HCT116 (cell line): ENCODE measurements around the gene ICAM1. TPM values are rescaled to one million over a fixed set of nuclear protein-coding genes. Genes with fewer than 3 reads are reported as not detected.
"Not testable (repeated sequence)": the region's sequence is repeated elsewhere in the genome, so short reads cannot be mapped to it uniquely, and the experiment has no call there.

Experiments
- ATAC-seq: fragments of 200-7000 bp; cut with Tn5 transposase; 2 replicates; pipeline ENCODE4 v1.9.1; 2020; ENCODE audit warnings: mild to moderate bottlenecking, moderate library complexity
- BruUV-seq: library from RNA; stranded (reverse); fragments of 400-500 nt; replicated peaks from 2 replicates; lab custom pipeline; 2021; lab: Mats Ljungman, UMichigan
- CTCF ChIA-PET: fragments of 300-600 bp; sonication (Branson Sonifier 250); formaldehyde crosslinking; loops from one replicate; lab custom pipeline; 2021; ENCODE audit warnings: antibody characterized with exemption; lab: Charles Lee
- POLR2A ChIA-PET: fragments of 300-600, 350-600 bp; sonication (Branson Sonifier 250); formaldehyde crosslinking; loops from one replicate; lab custom pipeline; 2021; ENCODE audit warnings: antibody characterized with exemption; lab: Charles Lee
- RAD21 ChIA-PET, 2 experiments: fragments of 300-600 bp; sonication (Branson Sonifier 250); formaldehyde crosslinking; loops; one replicate each; lab custom pipeline; 2023; ENCODE audit warnings: low total read pairs in 2 of 2; ENCODE audit not compliant: uncharacterized antibody in 2 of 2, unreplicated experiment in 2 of 2, low non-redundant PET in 1 of 2; lab: Charles Lee
- DNase-seq: peaks from one replicate; pipeline ENCODE4 v3.0.0-alpha.2; 2010; ENCODE audit warnings: low read depth, low spot score
- H2AFZ ChIP-seq: fragments of 200-600 bp; shearing (Covaris generic), sonication (generic); 2 replicates; pipeline ENCODE4 v1.6.1; 2017; ENCODE audit warnings: low read depth, mixed run types, mixed read lengths, antibody characterized with exemption, low read length; ENCODE audit not compliant: poor library complexity, severe bottlenecking
- H3K27ac ChIP-seq: 2 replicates; pipeline ENCODE4 v1.5.1; 2012; ENCODE audit warnings: low read depth, low read length
- H3K27me3 ChIP-seq: fragments of 200-600 bp; sonication (generic); 2 replicates; pipeline ENCODE4 v1.6.1; 2016; ENCODE audit warnings: mixed run types, low read length, mixed read lengths; ENCODE audit not compliant: insufficient read depth
- H3K36me3 ChIP-seq, 2 experiments: fragments of 200-500 bp in 1 of 2; fragments of 200-600 bp in 1 of 2; sonication (Bioruptor generic) in 1 of 2; sonication (generic) in 1 of 2; 2 replicates each; pipeline versions ENCODE4 v1.5.1 to v1.6.1; 2014 to 2016; ENCODE audit warnings: low read length in 2 of 2, inconsistent platforms in 1 of 2, mixed read lengths in 1 of 2, mixed run types in 1 of 2; ENCODE audit not compliant: insufficient read depth in 2 of 2, control insufficient read depth in 1 of 2
- H3K4me1 ChIP-seq, 2 experiments: fragments of 200-600 bp in 1 of 2; sonication (generic) in 1 of 2; 2 replicates each; pipeline versions ENCODE4 v1.5.1 to v1.6.1; 2012 to 2017; ENCODE audit warnings: low read length in 2 of 2, inconsistent platforms in 1 of 2, mild to moderate bottlenecking in 1 of 2, mixed read lengths in 1 of 2, mixed run types in 1 of 2, moderate library complexity in 1 of 2; ENCODE audit not compliant: insufficient read depth in 2 of 2, control insufficient read depth in 1 of 2
- H3K4me2 ChIP-seq: fragments of 200-600 bp; sonication (generic); 2 replicates; pipeline ENCODE4 v1.6.1; 2017; ENCODE audit warnings: mixed run types, low read length, mixed read lengths
- H3K4me3 ChIP-seq, 2 experiments: fragments of 200-600 bp in 1 of 2; sonication (generic) in 1 of 2; replicated peaks in 1 of 2; 2 replicates each; pipeline ENCODE4 v1.5.1; 2011 to 2016; ENCODE audit warnings: low read length in 2 of 2, control low read depth in 1 of 2, low read depth in 1 of 2, mild to moderate bottlenecking in 1 of 2, mixed read lengths in 1 of 2, mixed run types in 1 of 2
- H3K79me2 ChIP-seq: fragments of 200-600 bp; sonication (generic); 2 replicates; pipeline ENCODE4 v1.6.1; 2017; ENCODE audit warnings: mild to moderate bottlenecking, mixed run types, low read length, moderate library complexity, mixed read lengths; ENCODE audit not compliant: insufficient read depth
- H3K9ac ChIP-seq: fragments of 200-600 bp; sonication (generic); 2 replicates; pipeline ENCODE4 v1.6.1; 2016; ENCODE audit warnings: low read length, mixed read lengths
- H3K9me2 ChIP-seq: fragments of 200-600 bp; sonication (generic), shearing (Covaris generic); 2 replicates; pipeline ENCODE4 v1.6.1; 2017; ENCODE audit warnings: mixed run types, mild to moderate bottlenecking, moderate library complexity; ENCODE audit not compliant: insufficient read depth
- H3K9me3 ChIP-seq, 2 experiments: fragments of 200-500 bp in 1 of 2; fragments of 200-600 bp in 1 of 2; sonication (Bioruptor generic) in 1 of 2; sonication (generic) in 1 of 2; 2 replicates each; pipeline ENCODE4 v1.6.1; 2014 to 2017; ENCODE audit warnings: low read length in 2 of 2, mixed read lengths in 2 of 2, inconsistent platforms in 1 of 2, low read depth in 1 of 2, mild to moderate bottlenecking in 1 of 2, mixed run types in 1 of 2, moderate library complexity in 1 of 2; ENCODE audit not compliant: control insufficient read depth in 1 of 2, insufficient read depth in 1 of 2
- H4K20me1 ChIP-seq: fragments of 200-600 bp; sonication (generic), shearing (Covaris generic); 2 replicates; pipeline ENCODE4 v1.6.1; 2017; ENCODE audit warnings: mixed run types, mild to moderate bottlenecking, moderate library complexity; ENCODE audit not compliant: insufficient read depth
- CTCF ChIP-seq, 3 experiments: fragments of 200-600 bp in 1 of 3; sonication (generic) in 1 of 3; IDR thresholded peaks in 2 of 3; conservative IDR thresholded peaks in 1 of 3; 2 replicates each; pipeline ENCODE4 v1.5.1; 2012 to 2017; ENCODE audit warnings: low read depth in 2 of 3, low read length in 2 of 3, antibody characterized with exemption in 1 of 3, borderline replicate concordance in 1 of 3, control low read depth in 1 of 3, mild to moderate bottlenecking in 1 of 3, mixed read lengths in 1 of 3, mixed run types in 1 of 3, moderate library complexity in 1 of 3; ENCODE audit not compliant: insufficient read depth in 1 of 3
- EGR1 ChIP-seq: IDR thresholded peaks from 2 replicates; pipeline ENCODE4 v1.6.1; 2012; ENCODE audit warnings: low read depth
- ELF1 ChIP-seq: IDR thresholded peaks from 2 replicates; pipeline ENCODE4 v1.6.1; 2012; ENCODE audit warnings: low read depth, borderline replicate concordance
- JUND ChIP-seq: IDR thresholded peaks from 2 replicates; pipeline ENCODE4 v1.6.1; 2012
- MAX ChIP-seq: IDR thresholded peaks from 2 replicates; pipeline ENCODE4 v1.6.1; 2012
- ZFX ChIP-seq: fragments of 450-650 bp; IDR thresholded peaks from 2 replicates; pipeline ENCODE4 v1.6.1; 2017
- intact Hi-C: fragments of 100-400 bp; cut with micrococcal nuclease; formaldehyde crosslinking; loops from 2 replicates; pipeline ENCODE4 v1.10.0; 2022
- total RNA-seq: library from RNA; stranded (reverse); gene quantifications from one replicate; pipeline ENCODE4 v1.2.1, GENCODE V29; 2021; ENCODE audit not compliant: unreplicated experiment

Gene ICAM1
- total RNA-seq, 1 experiment from 2014 or later = 5.0 TPM

GRCh38 chr19:10235003-10235402, 35.9 kb upstream of the ICAM1 start:
- Histone ChIP-seq H4K20me1 (no peaks in the 10 kb centered on the region), H3K9me3 (no peaks in the 10 kb centered on the region), H2AFZ (no peak overlapping the region), H3K4me2 (no peak overlapping the region), H3K27me3 (no peaks in the 10 kb centered on the region), H3K4me3 (no peak overlapping the region), H3K9me2 (no peaks in the 10 kb centered on the region), H3K9ac (no peak overlapping the region), H3K27ac (no peak overlapping the region), H3K36me3 (no peaks in the 10 kb centered on the region), H3K79me2 (peaks cover 6% of the 10 kb centered on the region; the same call in 1 of the 2 replicates), H3K4me1 (peaks cover 4 to 34% of the 10 kb centered on the region in 2 experiments; a peak in 3 of 4 replicates)
- ChIA-PET POLR2A (no interaction called here), CTCF (no interaction called here), RAD21 (no interaction called here)
- ATAC-seq = no peak
- no TSS peak for BruUV-seq
- no peak for TF ChIP-seq ELF1
- no peak for TF ChIP-seq MAX
- TF ChIP-seq EGR1 = no peak
- no peak for TF ChIP-seq JUND
- TF ChIP-seq ZFX = no peak
- TF ChIP-seq CTCF (IDR thresholded peaks at IDR 0.05 in 2 of 3, conservative IDR thresholded peaks at IDR 0.05 in 1 of 3; ENCODE audit: borderline replicate concordance in 1 of 3, insufficient read depth in 1 of 3, low read depth in 2 of 3, low read length in 2 of 3) = no peak
- intact Hi-C loops = no loop called here
- DNase-seq = no peak

GRCh38 chr19:10235409-10235808, 35.5 kb upstream of the ICAM1 start:
- H3K36me3 ChIP-seq, H3K9me3 ChIP-seq, CTCF ChIA-PET, H2AFZ ChIP-seq, BruUV-seq, H4K20me1 ChIP-seq, POLR2A ChIA-PET, H3K27me3 ChIP-seq, ATAC-seq, H3K4me3 ChIP-seq, H3K9me2 ChIP-seq, H3K9ac ChIP-seq, H3K79me2 ChIP-seq, DNase-seq, intact Hi-C loops, H3K4me2 ChIP-seq, H3K27ac ChIP-seq, RAD21 ChIA-PET: not testable (repeated sequence)
- H3K4me1 ChIP-seq = peaks cover 4 to 30% of the 10 kb centered on the region in 2 experiments; a peak in 3 of 4 replicates
